Spinal cord (tissue), 10 donors: Measurements from ENCODE around the gene PLXDC2. TPM values are rescaled to one million over a fixed set of nuclear protein-coding genes. Genes with fewer than 3 reads are reported as not detected.
"Not testable (repeated sequence)": the region's sequence is repeated elsewhere in the genome, so short reads cannot be mapped to it uniquely, and the experiment has no call there.

Experiments used
- DNase-seq, 6 donors: peaks; one replicate each; pipeline versions ENCODE4 v3.0.0 to v3.0.0-alpha.2; 2013 to 2015; ENCODE audit warnings: low spot score in 6 of 6, low read depth in 4 of 6
- H3K27ac ChIP-seq: one replicate; pipeline ENCODE4 v1.5.1; 2013; ENCODE audit warnings: low read depth, low read length, control low read depth
- H3K27me3 ChIP-seq: one replicate; pipeline ENCODE4 v1.6.1; 2013; ENCODE audit warnings: low read length; ENCODE audit not compliant: control insufficient read depth, insufficient read depth
- H3K36me3 ChIP-seq: one replicate; pipeline ENCODE4 v1.6.1; 2013; ENCODE audit warnings: low read length; ENCODE audit not compliant: control insufficient read depth, insufficient read depth
- H3K4me1 ChIP-seq: one replicate; pipeline ENCODE4 v1.6.1; 2013; ENCODE audit warnings: low read length; ENCODE audit not compliant: control insufficient read depth, insufficient read depth
- H3K4me3 ChIP-seq: one replicate; pipeline ENCODE4 v1.5.1; 2013; ENCODE audit warnings: low read depth, low read length, control low read depth
- H3K9me3 ChIP-seq: one replicate; pipeline ENCODE4 v1.6.1; 2013; ENCODE audit warnings: low read length; ENCODE audit not compliant: control insufficient read depth, insufficient read depth
- WGBS: methylation state at CpG from one replicate; pipeline ENCODE4 v1.1.5; 2013; ENCODE audit warnings: missing lambda C conversion rate; ENCODE audit not compliant: insufficient coverage; 5-methylcytosine and 5-hydroxymethylcytosine counted together
- polyA plus RNA-seq, 2 donors: library from polyadenylated mRNA; unstranded; fragments of 120-200 nt; gene quantifications; one replicate each; pipeline ENCODE4 v1.2.1, GENCODE V29; 2013; ENCODE audit not compliant: insufficient read length in 2 of 2
- total RNA-seq, 2 donors: library from RNA; depleted of rRNA in 1 of 2; stranded (reverse); fragments of 120-200 nt in 1 of 2; fragments of >200 nt in 1 of 2; gene quantifications; one replicate each; pipeline versions ENCODE4 v1.2.3 to v1.2.4, GENCODE V29; 2013 to 2014
- donor health status: healthy.

The PLXDC2 gene
- total and polyA plus RNA-seq, 4 donors = 25.3 to 83.1 (median 55.7) TPM

DNA sequence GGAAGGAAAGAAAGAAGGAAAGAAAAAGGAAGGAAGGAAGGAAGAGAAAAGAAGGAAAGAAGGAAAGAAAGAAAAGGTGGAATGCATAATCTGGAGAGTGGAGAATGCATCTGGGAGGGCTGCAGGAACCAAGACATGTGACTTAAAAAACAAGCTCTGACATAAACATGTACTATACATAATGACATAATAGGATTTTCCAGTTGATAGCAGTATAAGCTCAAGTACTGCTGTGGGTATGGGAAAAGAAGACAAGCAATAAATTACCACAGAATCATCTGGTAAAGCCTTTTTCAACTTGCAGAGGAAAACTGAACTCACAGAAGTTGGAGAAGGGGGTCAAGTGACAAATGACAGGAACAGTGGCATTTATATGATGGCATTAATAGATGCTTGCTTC is 345.9 kb downstream of the PLXDC2 start:
- no peaks in the 10 kb centered on the region for H3K27me3 ChIP-seq
- H3K4me1 ChIP-seq = peaks cover 3% of the 10 kb centered on the region
- no peak overlapping the region for H3K27ac ChIP-seq
- no peaks in the 10 kb centered on the region for H3K36me3 ChIP-seq
- H3K9me3 ChIP-seq = no peaks in the 10 kb centered on the region
- no peak for DNase-seq
- H3K4me3 ChIP-seq = no peak overlapping the region

GRCh38 chr10:20166096-20166675 is 350.0 kb downstream of the PLXDC2 start:
- H3K4me3 ChIP-seq = no peak overlapping the region
- H3K36me3 ChIP-seq = no peaks in the 10 kb centered on the region
- H3K9me3 ChIP-seq = no peaks in the 10 kb centered on the region
- 64% methylated on average over 3 of the region's 5 CpGs for WGBS
- H3K27ac ChIP-seq = no peak overlapping the region
- peak in 1 of 6 donors; percentile 21 for DNase-seq
- peaks cover 3% of the 10 kb centered on the region for H3K4me1 ChIP-seq
- no peaks in the 10 kb centered on the region for H3K27me3 ChIP-seq

- Histone ChIP-seq H3K9me3 (no peaks in the 10 kb centered on the region), H3K36me3 (no peaks in the 10 kb centered on the region), H3K27ac (no peak overlapping the region), H3K4me3 (no peak overlapping the region), H3K4me1 (no peaks in the 10 kb centered on the region), H3K27me3 (no peaks in the 10 kb centered on the region)
- WGBS = no CpG with 5 or more reads among the region's 2 CpGs
- DNase-seq = no peak
These were observed 354.4 kb downstream of the PLXDC2 start for GRCh38 chr10:20170661-20171060.

DNA sequence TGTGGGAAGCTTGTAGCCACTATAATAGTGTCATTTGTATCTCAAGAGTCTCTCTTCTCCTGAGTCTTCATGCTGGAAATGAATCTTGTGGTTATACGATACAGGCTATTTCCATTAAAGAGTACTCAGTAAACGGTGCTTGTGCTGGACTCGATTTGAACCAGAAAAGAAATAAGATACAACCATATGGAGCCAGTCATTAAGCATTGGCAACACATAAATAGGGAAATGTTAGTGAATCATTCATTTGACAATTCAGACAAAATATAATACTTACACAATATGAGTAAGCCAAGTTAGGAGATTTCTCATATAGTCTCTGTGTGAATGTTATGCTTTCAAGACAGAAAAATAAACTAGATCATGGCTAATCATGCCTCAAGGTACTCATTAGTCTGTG is 356.8 kb downstream of the PLXDC2 start:
- Histone ChIP-seq H3K9me3 (no peaks in the 10 kb centered on the region), H3K36me3 (no peaks in the 10 kb centered on the region), H3K27me3 (no peaks in the 10 kb centered on the region), H3K4me1 (no peaks in the 10 kb centered on the region), H3K27ac (no peak overlapping the region), H3K4me3 (no peak overlapping the region)
- WGBS = no CpG with 5 or more reads among the region's 3 CpGs
- no peak for DNase-seq

GRCh38 chr10:20175719-20176118 is 359.5 kb downstream of the PLXDC2 start:
- Histone ChIP-seq H3K27me3 (no peaks in the 10 kb centered on the region), H3K9me3 (no peaks in the 10 kb centered on the region), H3K36me3 (no peaks in the 10 kb centered on the region), H3K4me1 (no peaks in the 10 kb centered on the region), H3K27ac (no peak overlapping the region), H3K4me3 (no peak overlapping the region)
- 100% methylated on average over 1 of the region's 3 CpGs for WGBS
- no peak for DNase-seq

DNA sequence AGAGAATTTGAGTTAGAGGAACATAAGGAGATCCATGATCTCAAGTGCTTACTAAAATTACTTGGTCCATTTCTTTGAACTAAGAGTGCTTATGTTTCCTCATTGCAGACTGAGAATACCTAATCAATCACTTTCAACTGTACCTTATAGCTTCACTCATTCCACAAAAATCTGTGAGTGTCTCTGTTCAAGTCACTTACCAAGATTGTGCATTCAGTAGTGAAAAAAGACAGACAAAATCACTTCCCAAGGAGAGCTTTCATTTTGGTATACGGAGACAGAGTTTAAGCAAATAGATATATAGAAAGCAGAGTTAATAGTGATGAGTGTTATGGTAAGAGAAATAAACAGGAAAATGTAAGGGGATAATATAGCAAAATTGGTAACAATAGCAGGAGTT is 364.5 kb downstream of the PLXDC2 start:
- Histone ChIP-seq H3K27me3 (no peaks in the 10 kb centered on the region), H3K36me3 (no peaks in the 10 kb centered on the region), H3K9me3 (no peaks in the 10 kb centered on the region), H3K4me1 (no peaks in the 10 kb centered on the region), H3K4me3 (no peak overlapping the region), H3K27ac (no peak overlapping the region)
- no CpG with 5 or more reads among the region's 1 CpG for WGBS
- no peak for DNase-seq

GRCh38 chr10:20181434-20181833 is 365.2 kb downstream of the PLXDC2 start:
- no peaks in the 10 kb centered on the region for H3K36me3 ChIP-seq
- no peaks in the 10 kb centered on the region for H3K27me3 ChIP-seq
- H3K4me1 ChIP-seq = no peaks in the 10 kb centered on the region
- H3K9me3 ChIP-seq = no peaks in the 10 kb centered on the region
- DNase-seq = no peak
- no peak overlapping the region for H3K4me3 ChIP-seq
- WGBS = 28% methylated on average over 4 of the region's 5 CpGs
- H3K27ac ChIP-seq = no peak overlapping the region

- no peak overlapping the region for H3K27ac ChIP-seq
These were observed 368.9 kb downstream of the PLXDC2 start for GRCh38 chr10:20185116-20185515.

GRCh38 chr10:20191392-20191791 is 375.2 kb downstream of the PLXDC2 start:
- H3K27ac ChIP-seq, H3K4me3 ChIP-seq, H3K9me3 ChIP-seq, H3K36me3 ChIP-seq, H3K27me3 ChIP-seq, H3K4me1 ChIP-seq, DNase-seq: not testable (repeated sequence)
- no CpG with 5 or more reads among the region's 3 CpGs for WGBS

More at GRCh38 chr10:20185116-20185515, 368.9 kb downstream of the PLXDC2 start:
- no peaks in the 10 kb centered on the region for H3K9me3 ChIP-seq
- no peaks in the 10 kb centered on the region for H3K27me3 ChIP-seq
- no peaks in the 10 kb centered on the region for H3K4me1 ChIP-seq
- no peak overlapping the region for H3K4me3 ChIP-seq
- H3K36me3 ChIP-seq = no peaks in the 10 kb centered on the region
- DNase-seq = no peak

DNA sequence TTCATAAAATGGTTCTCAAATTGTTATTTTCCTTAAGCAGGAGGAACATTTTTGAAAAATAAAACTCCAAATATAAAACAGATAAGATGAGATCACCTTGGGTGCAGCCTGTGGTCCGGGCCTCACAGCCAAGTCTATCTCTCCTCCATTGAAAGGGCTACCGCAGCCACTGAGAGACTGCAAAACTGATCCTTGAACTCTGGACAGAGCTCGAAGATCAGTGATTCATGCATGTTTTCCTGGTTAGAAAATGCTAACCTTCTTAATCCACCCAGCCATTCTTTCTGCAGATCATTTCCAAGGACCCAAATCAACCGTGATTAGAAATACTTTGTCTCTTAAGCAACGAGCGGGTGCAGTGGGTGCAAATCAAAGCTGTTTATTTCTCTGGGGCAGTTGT is 378.8 kb downstream of the PLXDC2 start:
- 93% methylated on average over 2 of the region's 6 CpGs for WGBS

More for the DNA sequence above, 378.8 kb downstream of the PLXDC2 start:
- no peaks in the 10 kb centered on the region for H3K4me1 ChIP-seq
- H3K4me3 ChIP-seq = no peak overlapping the region
- H3K36me3 ChIP-seq = no peaks in the 10 kb centered on the region
- H3K27me3 ChIP-seq = no peaks in the 10 kb centered on the region
- no peaks in the 10 kb centered on the region for H3K9me3 ChIP-seq
- no peak for DNase-seq
- H3K27ac ChIP-seq = no peak overlapping the region
